GM18909 (cell line): ENCODE results near the gene ZBTB45.

Experiments used
- ATAC-seq: cut with Tn5 transposase; IDR thresholded peaks from one replicate; pipeline ENCODE4 v1.9.1; 2021; ENCODE audit warnings: mild to moderate bottlenecking; ENCODE audit not compliant: unreplicated experiment, poor library complexity

ZBTB45 gene

GRCh38 chr19:58555369-58555885 is 35.8 kb upstream of the ZBTB45 start:
- no peak for ATAC-seq

- ATAC-seq: peak; percentile 33
These were observed 35.1 kb upstream of the ZBTB45 start, which contains the start of gene CHMP2A for GRCh38 chr19:58554494-58555368. Gene CHMP2A, minus strand, starts transcription at chr19:58555105. Its CDS starts 893 bp downstream, at chr19:58554212.

GRCh38 chr19:58553799-58554493 is 34.3 kb upstream of the ZBTB45 start:
- ATAC-seq: no peak

- no peak for ATAC-seq
These were observed 33.0 kb upstream of the ZBTB45 start for GRCh38 chr19:58552655-58553054.

GRCh38 chr19:58551577-58552471 is 32.2 kb upstream of the ZBTB45 start:
- no peak for ATAC-seq

- ATAC-seq: no peak
These were observed 31.5 kb upstream of the ZBTB45 start for GRCh38 chr19:58551123-58551497.

- ATAC-seq: no peak
These were observed 30.9 kb upstream of the ZBTB45 start for GRCh38 chr19:58550362-58551122.

- ATAC-seq: no peak
These were observed 30.2 kb upstream of the ZBTB45 start for GRCh38 chr19:58549664-58550361.

- ATAC-seq: no peak
These were observed 29.5 kb upstream of the ZBTB45 start for GRCh38 chr19:58548859-58549663.

- no peak for ATAC-seq
These were observed 28.0 kb upstream of the ZBTB45 start for GRCh38 chr19:58547323-58548312.

- no peak for ATAC-seq
These were observed 26.5 kb upstream of the ZBTB45 start for GRCh38 chr19:58546019-58546530.

GRCh38 chr19:58545286-58546018 is 25.8 kb upstream of the ZBTB45 start:
- ATAC-seq: no peak

- peak; percentile 60 for ATAC-seq
These were observed 25.1 kb upstream of the ZBTB45 start for GRCh38 chr19:58544591-58545285.

- peak; percentile 78 for ATAC-seq
These were observed 24.4 kb upstream of the ZBTB45 start, which contains the start of gene TRIM28 for GRCh38 chr19:58543826-58544590. Gene TRIM28, plus strand, starts transcription at chr19:58544064. Its CDS starts 694 bp downstream, at chr19:58544758.
